H1 (cell line): ENCODE results near the gene ZBTB7B. TPM values are rescaled to one million over a fixed set of nuclear protein-coding genes. Genes with fewer than 3 reads are reported as not detected.

ENCODE experiments used
- BACH1 ChIP-seq: IDR thresholded peaks from 2 replicates; pipeline ENCODE4 v1.6.1; 2012; ENCODE audit warnings: low read length, improper control_type of control experiment
- CBX5 ChIP-seq: fragments of 300-800, 300-1000 bp; sonication (generic); IDR thresholded peaks from 2 replicates; pipeline ENCODE4 v1.7.1; 2016; ENCODE audit warnings: antibody characterized with exemption, low read length, low read depth
- CEBPB ChIP-seq: IDR thresholded peaks from 2 replicates; pipeline ENCODE4 v1.6.1; 2012; ENCODE audit warnings: low read depth, low read length
- CHD2 ChIP-seq: IDR thresholded peaks from 2 replicates; pipeline ENCODE4 v1.6.1; 2012; ENCODE audit warnings: low read length, improper control_type of control experiment
- CTBP2 ChIP-seq: IDR thresholded peaks from 2 replicates; pipeline ENCODE4 v1.7.0; 2011; ENCODE audit warnings: borderline replicate concordance, mild to moderate bottlenecking, moderate library complexity, mixed read lengths, low read length; ENCODE audit not compliant: insufficient read depth, insufficient read length
- EGR1 ChIP-seq: IDR thresholded peaks from 2 replicates; pipeline ENCODE4 v1.6.1; 2011; ENCODE audit warnings: low read depth, low read length, borderline replicate concordance
- EZH2 ChIP-seq: fragments of 200-600 bp; sonication (generic); IDR thresholded peaks from 2 replicates; pipeline ENCODE4 v1.7.1; 2012; ENCODE audit warnings: low read depth, mild to moderate bottlenecking, moderate library complexity, low read length, inconsistent platforms; ENCODE audit not compliant: severe bottlenecking
- GABPA ChIP-seq: IDR thresholded peaks from 2 replicates; pipeline ENCODE4 v1.6.1; 2011; ENCODE audit warnings: mild to moderate bottlenecking, low read length, moderate library complexity, borderline replicate concordance; ENCODE audit not compliant: insufficient read depth
- GTF2F1 ChIP-seq: IDR thresholded peaks from 2 replicates; pipeline ENCODE4 v1.6.1; 2012; ENCODE audit warnings: low read depth, low read length, improper control_type of control experiment, borderline replicate concordance
- HDAC6 ChIP-seq: IDR thresholded peaks from one replicate; pipeline ENCODE4 v1.7.1; 2012; ENCODE audit warnings: low read depth, mild to moderate bottlenecking, inconsistent platforms, low read length, moderate library complexity
- JUN ChIP-seq: IDR thresholded peaks from 2 replicates; pipeline ENCODE4 v1.6.1; 2011; ENCODE audit warnings: low read depth, mild to moderate bottlenecking, improper control_type of control experiment, low read length
- KDM1A ChIP-seq: fragments of 200-600, 300-600 bp; sonication (generic); IDR thresholded peaks from 2 replicates; pipeline ENCODE4 v1.7.1; 2016; ENCODE audit warnings: mild to moderate bottlenecking, low read length, borderline replicate concordance
- MAX ChIP-seq: IDR thresholded peaks from 2 replicates; pipeline ENCODE4 v1.6.1; 2012; ENCODE audit warnings: inconsistent platforms
- PHF8 ChIP-seq: fragments of 200-600 bp; sonication (generic); conservative IDR thresholded peaks from 2 replicates; pipeline ENCODE4 v1.7.1; 2012; ENCODE audit warnings: low read depth, mild to moderate bottlenecking, inconsistent platforms, low read length, moderate library complexity
- POLR2A ChIP-seq, 2 experiments: IDR thresholded peaks; 1 replicate in 1 of 2; 2 replicates in 1 of 2; pipeline ENCODE4 v1.6.1; 2011; ENCODE audit warnings: low read depth in 2 of 2, low read length in 2 of 2, mild to moderate bottlenecking in 2 of 2; ENCODE audit errors: control extremely low read depth in 1 of 2
- POLR2AphosphoS5 ChIP-seq: IDR thresholded peaks from 2 replicates; pipeline ENCODE4 v1.6.1; 2011; ENCODE audit warnings: low read depth, low read length
- RXRA ChIP-seq: IDR thresholded peaks from 2 replicates; pipeline ENCODE4 v1.6.1; 2011; ENCODE audit warnings: low read depth, mild to moderate bottlenecking, low read length, moderate library complexity; ENCODE audit not compliant: insufficient read depth
- SAP30 ChIP-seq: fragments of 300-600 bp; sonication (generic); IDR thresholded peaks from 2 replicates; pipeline ENCODE4 v1.7.1; 2012; ENCODE audit warnings: low read length, moderate library complexity, mild to moderate bottlenecking, inconsistent platforms; ENCODE audit not compliant: insufficient read depth, insufficient replicate concordance
- SIRT6 ChIP-seq: IDR thresholded peaks from one replicate; pipeline ENCODE4 v1.7.1; 2012; ENCODE audit warnings: low read length, inconsistent platforms
- SIX5 ChIP-seq: IDR thresholded peaks from 2 replicates; pipeline ENCODE4 v1.6.1; 2011; ENCODE audit warnings: mild to moderate bottlenecking, low read depth, low read length
- TBP ChIP-seq: IDR thresholded peaks from 2 replicates; pipeline ENCODE4 v1.6.1; 2011; ENCODE audit warnings: low read depth, low read length, improper control_type of control experiment
- TCF12 ChIP-seq: IDR thresholded peaks from 2 replicates; pipeline ENCODE4 v1.6.1; 2011; ENCODE audit warnings: low read depth, mild to moderate bottlenecking, low read length
- TEAD4 ChIP-seq: IDR thresholded peaks from 2 replicates; pipeline ENCODE4 v1.6.1; 2012; ENCODE audit warnings: low read depth, low read length, inconsistent platforms, mixed read lengths
- polyA plus RNA-seq, 7 experiments: library from polyadenylated mRNA; depleted of rRNA in 3 of 7; stranded (reverse) in 5 of 7; unstranded in 2 of 7; fragments of >200 nt in 5 of 7; fragments of 200-250 nt in 2 of 7; gene quantifications; 1 replicate in 5 of 7; 2 replicates in 1 of 7; 4 replicates in 1 of 7; pipeline versions ENCODE4 v1.2.1 to v1.2.3, GENCODE V29; 2011 to 2013; ENCODE audit warnings: missing spikeins in 2 of 7, mixed read lengths in 2 of 7
- total RNA-seq: library from RNA; stranded (reverse); fragmentation: NEBNext Ultra II Directional; extraction: Animal tissue kit (Norgen Biotek cat#: 25700); gene quantifications from 2 replicates; pipeline ENCODE4 v1.2.1, GENCODE V29; 2021
- TF ChIP-seq, protein P1 (sequence below): IDR thresholded peaks from 2 replicates; pipeline ENCODE4 v1.6.1; 2011; ENCODE audit warnings: low read depth, mild to moderate bottlenecking, low read length; ENCODE audit not compliant: insufficient read depth

Gene ZBTB7B
- total and polyA plus RNA-seq, 2 of the 8 experiments (the other 6 are each of a cell fraction or from before 2014, with no cell fraction given) = 24.5 to 36.9 TPM

DNA sequence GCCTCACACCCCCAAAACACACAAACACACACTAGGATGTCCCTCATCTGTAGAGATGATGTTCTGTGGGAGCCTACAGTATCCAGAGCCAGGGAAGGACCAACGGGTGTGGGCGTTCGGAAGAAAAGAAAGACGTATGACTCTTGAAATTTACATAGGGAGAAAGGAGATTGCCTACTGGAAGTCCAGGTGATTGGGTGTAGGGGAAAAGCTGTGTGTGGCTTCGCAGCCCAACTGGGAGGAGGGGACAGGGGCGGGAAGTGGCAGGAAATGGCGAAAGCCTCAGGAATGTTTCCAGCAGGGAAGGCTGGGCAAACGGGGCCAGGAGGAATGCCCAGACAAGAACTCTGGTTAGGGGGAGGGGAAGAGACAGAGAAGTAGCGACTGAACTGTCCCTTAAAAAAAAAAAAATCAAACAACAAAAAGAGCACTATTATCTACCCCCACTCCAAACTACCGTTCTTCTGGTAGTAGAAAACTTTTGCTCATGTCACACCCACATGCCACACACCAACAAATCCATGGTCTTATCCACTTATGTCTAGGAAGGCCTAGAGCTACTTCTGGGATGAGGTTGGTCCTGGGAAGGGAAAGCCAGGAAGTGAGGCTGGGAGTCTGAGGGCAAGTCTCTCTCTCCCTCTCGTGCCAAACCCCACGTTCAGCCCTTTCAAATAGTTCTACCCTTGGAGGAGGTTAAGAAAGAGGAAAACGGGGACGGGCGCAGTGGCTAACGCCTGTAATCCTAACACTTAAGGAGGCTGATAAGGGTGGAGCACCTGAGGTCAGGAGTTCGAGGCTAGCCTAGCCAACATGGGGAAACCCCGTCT, 29.9 kb upstream of the ZBTB7B start (continued):
- TF ChIP-seq CHD2 = no peak
- TF ChIP-seq CEBPB = peak; percentile 61; the same call in 1 of the 2 replicates
- TF ChIP-seq CTBP2 = no peak
- TF ChIP-seq SIX5 = no peak
- peak; percentile 71; the same call in 1 of the 2 replicates for TF ChIP-seq EGR1
- TF ChIP-seq MAX = peak; percentile 30; the same call in 1 of the 2 replicates
- TF ChIP-seq GABPA = no peak; the same call in 1 of the 2 replicates
- TF ChIP-seq CBX5 = no peak
- TF ChIP-seq GTF2F1 = no peak
- TF ChIP-seq SIRT6 = no peak
- TF ChIP-seq, protein P1, sequence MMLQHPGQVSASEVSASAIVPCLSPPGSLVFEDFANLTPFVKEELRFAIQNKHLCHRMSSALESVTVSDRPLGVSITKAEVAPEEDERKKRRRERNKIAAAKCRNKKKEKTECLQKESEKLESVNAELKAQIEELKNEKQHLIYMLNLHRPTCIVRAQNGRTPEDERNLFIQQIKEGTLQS = no peak
- TF ChIP-seq TCF12 = no peak
- TF ChIP-seq TEAD4 = peak; percentile 93
- TF ChIP-seq EZH2 = no peak
- no peak; a peak in 1 of 3 replicates for TF ChIP-seq POLR2A (IDR thresholded peaks at IDR 0.05; ENCODE audit: control extremely low read depth in 1 of 2, low read depth in 2 of 2, low read length in 2 of 2)
- no peak for TF ChIP-seq PHF8
- TF ChIP-seq JUN = no peak
- TF ChIP-seq POLR2AphosphoS5 = peak; percentile 84
- no peak for TF ChIP-seq KDM1A
- no peak for TF ChIP-seq HDAC6
- peak; percentile 38 for TF ChIP-seq SAP30
- no peak for TF ChIP-seq RXRA
- no peak for TF ChIP-seq BACH1
- peak; percentile 65 for TF ChIP-seq TBP
